SJSA1 (cell line): ENCODE results near the gene PIK3CA. TPM values are rescaled to one million over a fixed set of nuclear protein-coding genes. Genes with fewer than 3 reads are reported as not detected.
"Not testable (repeated sequence)": the region's sequence is repeated elsewhere in the genome, so short reads cannot be mapped to it uniquely, and the experiment has no call there.

Experiments used
- DNase-seq, 2 experiments: peaks; one replicate each; pipeline ENCODE4 v3.0.0-alpha.2; 2015 to 2020; ENCODE audit warnings: low spot score in 2 of 2, low read depth in 1 of 2
- H3K27ac ChIP-seq: fragments of 250-450 bp; sonication (Bioruptor Pico); 2 replicates; pipeline ENCODE4 v1.5.1; 2020; ENCODE audit warnings: mild to moderate bottlenecking, moderate library complexity
- H3K27me3 ChIP-seq: fragments of 250-450 bp; sonication (Bioruptor Pico); replicated peaks from 2 replicates; pipeline ENCODE4 v1.5.1; 2020; ENCODE audit warnings: mild to moderate bottlenecking, moderate library complexity
- H3K36me3 ChIP-seq: fragments of 250-450 bp; sonication (Bioruptor Pico); 2 replicates; pipeline ENCODE4 v1.5.1; 2020; ENCODE audit warnings: mild to moderate bottlenecking
- H3K4me1 ChIP-seq: fragments of 250-450 bp; sonication (Bioruptor Pico); replicated peaks from 2 replicates; pipeline ENCODE4 v1.6.1; 2021; ENCODE audit warnings: mild to moderate bottlenecking
- H3K4me3 ChIP-seq: fragments of 250-450 bp; sonication (Bioruptor Pico); 2 replicates; pipeline ENCODE4 v1.5.1; 2020; ENCODE audit warnings: mild to moderate bottlenecking
- H3K9me3 ChIP-seq: fragments of 250-450 bp; sonication (Bioruptor Pico); replicated peaks from 2 replicates; pipeline ENCODE4 v1.5.1; 2020; ENCODE audit warnings: mild to moderate bottlenecking
- total RNA-seq: library from RNA; depleted of rRNA; stranded (reverse); fragments of >200 nt; shearing (Covaris generic); gene quantifications from 2 replicates; pipeline ENCODE4 v1.2.3, GENCODE V29; 2014

The PIK3CA gene
- total RNA-seq, 1 experiment from 2014 or later = 22.2 TPM

DNA sequence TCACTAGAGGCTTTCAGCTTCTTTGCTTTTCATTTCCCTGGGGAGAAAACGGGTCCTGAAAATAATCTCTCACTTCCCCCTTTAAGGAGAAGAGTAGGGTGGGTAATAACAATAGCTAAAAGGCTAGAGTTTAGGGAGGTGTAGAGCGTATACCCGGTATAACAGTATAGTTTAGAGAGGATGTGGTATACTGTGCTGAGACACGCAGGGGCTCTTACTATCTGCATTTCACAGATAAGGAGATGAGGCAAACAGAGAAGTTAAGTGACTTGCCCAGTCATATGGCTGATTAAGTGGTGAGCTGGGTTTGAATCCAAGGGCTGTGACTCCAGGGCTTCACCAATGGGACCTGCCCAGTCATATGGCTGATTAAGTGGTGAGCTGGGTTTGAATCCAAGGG lies 117.7 kb downstream of the PIK3CA start:
- Histone ChIP-seq H3K27ac (no peak overlapping the region), H3K4me1 (peaks cover 6% of the 10 kb centered on the region), H3K9me3 (peaks cover 3% of the 10 kb centered on the region; the same call in 1 of the 2 replicates), H3K36me3 (no peaks in the 10 kb centered on the region), H3K4me3 (no peak overlapping the region), H3K27me3 (no peaks in the 10 kb centered on the region)
- DNase-seq = no peak

DNA sequence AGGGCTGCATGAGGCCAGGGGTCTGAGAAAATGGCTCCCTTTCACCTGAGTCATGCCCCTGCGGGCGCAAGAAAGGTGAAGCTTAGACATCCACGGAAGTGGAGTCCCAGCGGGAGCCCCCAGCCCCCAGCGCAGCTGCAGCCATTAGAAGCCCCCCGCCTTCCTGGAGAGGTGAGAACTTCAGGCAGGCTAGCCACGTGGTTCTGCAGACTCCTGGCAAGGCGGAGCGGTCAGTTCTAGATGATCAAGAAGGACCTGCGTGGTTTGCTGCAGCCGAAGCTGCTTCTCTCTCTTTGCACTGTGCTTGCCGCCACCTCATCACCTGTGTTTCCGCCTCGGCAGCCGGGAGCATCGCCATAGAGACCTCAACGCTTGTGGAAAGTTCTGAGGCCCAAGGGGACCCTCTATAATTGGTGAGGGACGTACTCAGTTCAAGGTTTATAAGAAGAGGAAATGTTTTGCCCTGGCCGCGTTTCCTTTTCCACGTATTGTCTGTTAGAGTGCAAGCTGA lies 118.6 kb downstream of the PIK3CA start:
- Histone ChIP-seq H3K9me3 (no peaks in the 10 kb centered on the region), H3K4me3 (no peak overlapping the region), H3K27ac (no peak overlapping the region), H3K4me1 (0 out of 2 replicates have a peak, but pooled peaks cover 3% of the 10 kb centered on the region), H3K27me3 (no peaks in the 10 kb centered on the region), H3K36me3 (no peaks in the 10 kb centered on the region)
- no peak for DNase-seq

DNA sequence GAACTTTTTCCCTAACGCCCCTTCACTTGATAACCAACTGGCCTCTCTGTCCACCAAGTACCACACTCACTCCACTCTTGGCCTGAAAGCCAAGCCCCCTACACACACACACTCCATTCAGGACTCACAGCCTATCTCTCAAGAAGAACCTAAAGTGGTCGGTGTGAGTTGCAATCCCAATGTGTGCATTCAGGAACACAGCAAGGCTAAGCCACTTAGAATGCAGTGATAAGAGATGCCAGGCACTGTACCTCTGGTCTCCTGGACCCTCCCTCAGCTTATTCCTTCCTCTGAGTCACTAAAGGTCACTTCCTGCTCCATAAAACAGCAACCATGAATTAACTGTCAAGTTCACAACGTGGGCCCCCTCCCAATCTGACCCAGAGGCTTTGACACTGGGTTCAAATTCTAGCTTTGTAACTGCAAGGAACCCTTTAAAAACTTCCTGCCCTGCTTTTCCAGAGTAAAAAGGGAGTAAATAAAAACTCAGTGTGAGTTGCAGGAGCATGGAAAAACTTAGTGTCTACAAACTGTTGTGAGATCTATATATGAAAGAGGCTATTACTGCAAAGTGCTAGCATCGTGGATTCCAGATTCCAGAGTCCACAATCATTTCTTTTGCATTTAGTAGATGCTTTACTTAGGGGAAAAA lies 120.4 kb downstream of the PIK3CA start:
- H3K36me3 ChIP-seq = no peaks in the 10 kb centered on the region
- DNase-seq = no peak
- no peak overlapping the region for H3K4me3 ChIP-seq
- H3K27me3 ChIP-seq = no peaks in the 10 kb centered on the region
- H3K9me3 ChIP-seq = no peaks in the 10 kb centered on the region
- no peak overlapping the region for H3K27ac ChIP-seq
- H3K4me1 ChIP-seq = 0 out of 2 replicates have a peak, but pooled peaks cover 3% of the 10 kb centered on the region

DNA sequence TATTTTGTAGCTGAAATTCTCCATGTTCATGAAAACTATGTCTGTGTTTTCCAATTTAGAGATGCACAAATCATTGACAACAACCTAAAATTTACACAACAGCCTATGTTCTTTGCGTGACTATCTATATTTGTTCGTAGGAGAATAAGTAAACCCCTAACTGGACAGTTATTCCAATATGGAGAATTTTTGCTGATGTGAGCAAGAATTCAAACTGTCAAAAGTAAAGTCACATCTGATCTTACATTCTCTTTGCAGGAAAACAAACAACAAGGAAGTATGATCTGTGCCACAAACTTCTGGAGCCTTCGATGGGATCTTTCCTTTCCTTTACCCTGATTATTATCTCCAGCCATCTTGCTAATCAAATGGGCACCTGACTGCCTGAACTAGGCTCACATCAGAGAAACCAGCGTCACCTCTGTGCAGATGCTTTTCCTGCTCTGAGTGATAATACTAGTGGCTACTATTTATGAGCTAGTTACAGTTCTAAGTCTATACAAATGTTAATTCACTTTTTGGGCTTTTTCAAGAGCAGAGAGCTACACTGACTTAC lies 121.1 kb downstream of the PIK3CA start:
- no peak overlapping the region for H3K27ac ChIP-seq
- no peaks in the 10 kb centered on the region for H3K9me3 ChIP-seq
- 0 out of 2 replicates have a peak, but pooled peaks cover 3% of the 10 kb centered on the region for H3K4me1 ChIP-seq
- no peak for DNase-seq
- H3K4me3 ChIP-seq = no peak overlapping the region
- H3K27me3 ChIP-seq = no peaks in the 10 kb centered on the region
- H3K36me3 ChIP-seq = no peaks in the 10 kb centered on the region

DNA sequence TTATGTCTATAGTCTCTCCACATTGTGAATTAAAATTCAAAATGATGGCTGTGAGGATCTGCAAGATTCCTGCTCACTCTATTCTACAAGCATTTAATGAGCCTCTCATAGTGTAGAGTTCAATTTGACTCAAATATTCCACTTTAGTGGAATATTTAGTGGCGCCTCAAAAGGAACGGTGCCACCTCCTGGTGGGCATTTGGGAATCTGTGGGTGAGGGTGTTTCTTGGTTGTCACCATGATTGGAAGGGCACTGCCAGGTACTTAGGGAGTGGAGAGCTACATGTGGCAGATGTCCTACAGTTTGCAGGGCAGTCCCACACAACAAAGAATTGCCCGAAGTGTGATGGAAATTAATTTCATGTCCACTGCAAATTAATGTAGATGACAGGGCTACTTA lies 124.2 kb downstream of the PIK3CA start:
- Histone ChIP-seq H3K4me3 (no peak overlapping the region), H3K36me3 (no peaks in the 10 kb centered on the region), H3K27ac (no peak overlapping the region), H3K27me3 (no peaks in the 10 kb centered on the region), H3K9me3 (no peaks in the 10 kb centered on the region), H3K4me1 (0 out of 2 replicates have a peak, but pooled peaks cover 3% of the 10 kb centered on the region)
- no peak for DNase-seq

DNA sequence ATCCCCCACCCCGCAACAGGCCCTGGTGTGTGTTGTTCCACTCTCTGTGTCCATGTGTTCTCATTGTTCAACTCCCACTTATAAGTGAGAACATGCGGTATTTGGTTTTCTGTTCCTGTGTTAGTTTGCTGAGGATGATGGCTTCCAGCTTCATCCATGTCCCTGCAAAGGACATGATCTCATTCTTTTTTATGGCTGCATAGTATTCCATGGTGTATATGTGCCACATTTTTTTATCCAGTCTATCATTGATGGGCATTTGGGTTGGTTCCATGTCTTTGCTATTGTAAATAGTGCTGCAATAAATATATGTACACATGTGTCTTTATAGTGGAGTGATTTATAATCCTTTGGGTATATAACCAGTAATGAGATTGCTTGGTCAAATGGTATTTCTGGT lies 126.3 kb downstream of the PIK3CA start:
- not testable (repeated sequence) for H3K27ac ChIP-seq, H3K4me1 ChIP-seq, H3K9me3 ChIP-seq, DNase-seq, H3K36me3 ChIP-seq, H3K27me3 ChIP-seq, H3K4me3 ChIP-seq

DNA sequence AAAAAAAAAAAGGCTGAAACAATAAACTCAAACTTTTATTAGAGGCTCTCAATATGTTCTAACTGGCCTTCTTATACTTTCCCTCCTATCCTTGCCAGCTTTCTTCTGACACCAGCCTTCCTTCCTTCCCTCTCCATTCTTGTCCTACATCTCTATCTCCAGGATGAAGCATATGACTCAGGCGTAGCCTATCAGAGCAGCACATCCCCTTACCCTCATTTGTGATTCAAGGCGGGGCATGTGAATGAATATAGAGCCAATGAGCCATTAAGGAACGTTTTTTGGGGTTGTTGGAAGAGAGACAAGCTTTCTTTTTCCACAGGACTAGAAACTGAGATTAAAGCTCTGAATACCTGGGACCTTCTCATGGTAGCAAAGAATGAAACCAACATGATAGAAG lies 127.8 kb downstream of the PIK3CA start:
- Histone ChIP-seq H3K27ac (no peak overlapping the region), H3K4me1 (peaks cover 9% of the 10 kb centered on the region), H3K4me3 (no peak overlapping the region), H3K36me3 (no peaks in the 10 kb centered on the region), H3K9me3 (no peaks in the 10 kb centered on the region), H3K27me3 (no peaks in the 10 kb centered on the region)
- DNase-seq = no peak

DNA sequence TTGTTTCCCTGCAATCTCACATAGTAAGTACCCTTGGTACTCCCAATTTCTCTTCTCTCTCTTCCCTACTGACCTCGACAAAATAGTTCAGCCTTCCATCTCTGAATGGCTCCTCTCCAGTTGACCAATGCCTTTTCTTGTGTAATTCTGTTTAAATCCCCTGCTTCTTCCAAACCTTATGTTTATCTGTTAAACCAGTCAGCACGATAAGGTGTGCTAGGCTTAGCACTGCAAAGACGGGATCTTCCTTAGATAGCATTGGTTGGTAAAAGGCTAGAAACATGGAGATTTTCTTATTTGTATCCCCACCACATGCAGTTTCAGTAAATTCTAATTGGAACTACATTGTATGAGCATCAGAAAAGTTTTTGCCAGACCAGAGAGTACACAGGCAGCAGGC lies 128.6 kb downstream of the PIK3CA start:
- peaks cover 9% of the 10 kb centered on the region for H3K4me1 ChIP-seq
- no peaks in the 10 kb centered on the region for H3K9me3 ChIP-seq
- no peaks in the 10 kb centered on the region for H3K27me3 ChIP-seq
- no peaks in the 10 kb centered on the region for H3K36me3 ChIP-seq
- DNase-seq = no peak
- H3K27ac ChIP-seq = no peak overlapping the region
- no peak overlapping the region for H3K4me3 ChIP-seq

DNA sequence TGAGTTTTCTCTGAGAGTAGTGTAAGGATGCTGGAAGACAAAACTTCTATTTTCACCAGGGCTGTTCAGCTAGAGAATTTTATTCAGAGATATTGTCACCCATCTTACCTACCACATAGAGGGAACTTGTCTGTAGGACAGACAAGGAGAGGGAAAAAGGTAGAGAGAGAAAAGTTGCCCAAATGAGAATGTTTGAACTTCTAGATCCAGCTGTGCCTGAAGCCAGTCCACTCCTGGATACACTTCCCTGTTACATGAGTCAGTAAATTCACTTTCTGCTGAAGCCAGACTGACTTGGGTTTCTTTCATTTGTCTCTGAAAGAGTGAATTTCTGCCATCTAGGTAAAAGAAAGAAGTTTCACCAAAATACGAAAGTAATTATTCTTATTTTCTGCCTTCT lies 130.0 kb downstream of the PIK3CA start:
- Histone ChIP-seq H3K27ac (no peak overlapping the region), H3K9me3 (no peaks in the 10 kb centered on the region), H3K4me1 (peaks cover 9% of the 10 kb centered on the region), H3K27me3 (no peaks in the 10 kb centered on the region), H3K4me3 (no peak overlapping the region), H3K36me3 (no peaks in the 10 kb centered on the region)
- DNase-seq = no peak

DNA sequence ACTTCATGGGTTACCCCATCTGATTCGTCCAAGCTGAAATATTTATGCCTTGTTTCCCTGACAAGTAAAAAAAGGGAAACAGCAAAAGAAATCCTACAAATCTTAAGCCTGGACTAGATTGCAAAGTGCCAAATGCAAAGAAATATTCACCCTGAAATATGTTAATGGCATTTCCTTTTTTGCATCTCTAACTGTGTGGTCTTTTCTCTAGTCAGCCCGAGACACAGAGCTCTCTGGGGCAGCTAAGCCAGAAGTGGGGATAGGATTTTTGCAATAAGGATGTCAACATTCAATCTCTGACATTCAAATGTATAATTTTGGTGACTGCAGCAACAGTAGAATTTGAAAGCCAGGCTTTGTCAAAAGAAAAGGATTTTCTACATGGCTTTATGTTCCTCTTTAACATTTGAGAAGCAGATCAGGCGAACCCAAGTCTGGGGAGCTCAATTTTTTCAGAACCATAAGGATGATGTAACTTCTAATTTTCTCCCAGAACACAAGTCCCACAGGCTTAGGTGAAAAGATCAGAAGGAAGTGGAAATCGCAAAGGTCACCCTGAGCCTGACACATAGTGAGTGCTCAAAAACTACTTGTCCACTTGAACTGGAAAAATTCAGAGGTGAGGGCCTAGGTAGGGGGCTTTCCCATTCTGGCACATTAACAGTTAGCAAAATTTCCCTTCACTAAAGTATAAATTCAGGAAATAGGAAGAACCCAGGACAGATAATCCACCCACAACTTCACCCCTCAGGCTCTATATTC lies 131.0 kb downstream of the PIK3CA start:
- peak in 1 of 2 experiments; percentile 10 for DNase-seq
- no peak overlapping the region for H3K4me3 ChIP-seq
- H3K27me3 ChIP-seq = no peaks in the 10 kb centered on the region
- H3K36me3 ChIP-seq = no peaks in the 10 kb centered on the region
- no peak overlapping the region for H3K27ac ChIP-seq
- peaks cover 9% of the 10 kb centered on the region for H3K4me1 ChIP-seq
- no peaks in the 10 kb centered on the region for H3K9me3 ChIP-seq

DNA sequence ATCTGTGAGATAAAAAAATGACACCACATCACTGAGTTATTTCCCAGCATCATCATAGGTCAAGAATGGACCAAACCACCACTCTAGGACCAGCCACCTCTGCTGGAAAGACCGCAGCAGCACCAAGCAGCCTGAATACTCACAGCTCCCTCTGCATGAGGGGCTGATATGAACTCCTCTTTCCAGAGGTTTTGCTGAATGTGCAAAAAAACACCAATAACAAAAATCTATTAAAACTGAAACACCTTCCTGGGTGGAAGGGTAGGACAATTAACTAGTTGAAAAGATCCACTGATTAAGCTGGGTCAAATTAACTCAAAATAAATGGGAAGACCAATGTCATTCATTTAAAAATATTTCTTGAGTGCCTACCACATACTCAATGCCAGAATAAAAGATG lies 131.7 kb downstream of the PIK3CA start:
- DNase-seq = no peak
- Histone ChIP-seq H3K27me3 (no peaks in the 10 kb centered on the region), H3K36me3 (no peaks in the 10 kb centered on the region), H3K4me3 (no peak overlapping the region), H3K27ac (no peak overlapping the region), H3K9me3 (no peaks in the 10 kb centered on the region), H3K4me1 (peaks cover 9% of the 10 kb centered on the region)

DNA sequence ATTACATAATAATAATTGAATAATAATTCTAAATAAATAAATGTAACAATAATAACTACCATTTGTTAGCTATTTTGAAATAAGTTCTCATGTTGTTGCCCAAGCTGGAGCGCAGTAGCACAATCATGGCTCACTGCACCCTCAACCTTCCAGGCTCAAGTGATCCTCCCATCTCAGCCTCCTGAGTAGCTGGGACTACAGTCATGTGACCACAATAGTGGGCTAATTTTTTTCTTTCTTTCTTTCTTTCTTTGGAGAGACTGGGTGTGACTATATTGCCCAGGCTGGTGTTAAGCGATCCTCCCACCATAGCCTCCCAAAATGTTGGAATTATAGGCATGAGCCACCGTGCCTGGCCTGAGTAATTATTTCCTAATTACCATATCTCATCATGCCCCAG lies 133.7 kb downstream of the PIK3CA start:
- peaks cover 9% of the 10 kb centered on the region for H3K4me1 ChIP-seq
- H3K36me3 ChIP-seq = no peaks in the 10 kb centered on the region
- no peak overlapping the region for H3K4me3 ChIP-seq
- DNase-seq = no peak
- no peaks in the 10 kb centered on the region for H3K27me3 ChIP-seq
- H3K27ac ChIP-seq = no peak overlapping the region
- H3K9me3 ChIP-seq = no peaks in the 10 kb centered on the region

DNA sequence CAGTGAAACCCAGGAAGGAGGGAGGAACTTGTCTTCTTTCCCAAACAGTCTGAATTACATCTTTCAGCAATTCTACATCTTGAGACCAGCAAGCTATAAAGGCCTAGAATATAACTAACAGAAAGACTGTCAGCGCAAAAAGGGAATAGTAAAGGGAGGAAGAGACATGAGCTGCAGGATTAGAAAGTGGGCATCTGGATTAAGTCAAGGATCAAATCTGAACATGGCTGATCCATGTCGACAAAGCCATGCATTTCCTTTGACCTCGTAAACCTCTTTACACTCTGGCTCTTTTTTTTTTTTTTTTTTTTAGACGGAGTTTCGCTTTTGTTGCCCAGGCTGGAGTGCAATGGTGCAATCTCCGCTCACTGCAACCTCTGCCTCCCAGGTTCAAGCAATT lies 138.2 kb downstream of the PIK3CA start:
- H3K27me3 ChIP-seq = no peaks in the 10 kb centered on the region
- no peak overlapping the region for H3K27ac ChIP-seq
- no peaks in the 10 kb centered on the region for H3K36me3 ChIP-seq
- no peak overlapping the region for H3K4me3 ChIP-seq
- H3K4me1 ChIP-seq = no peaks in the 10 kb centered on the region
- DNase-seq = no peak
- no peaks in the 10 kb centered on the region for H3K9me3 ChIP-seq

DNA sequence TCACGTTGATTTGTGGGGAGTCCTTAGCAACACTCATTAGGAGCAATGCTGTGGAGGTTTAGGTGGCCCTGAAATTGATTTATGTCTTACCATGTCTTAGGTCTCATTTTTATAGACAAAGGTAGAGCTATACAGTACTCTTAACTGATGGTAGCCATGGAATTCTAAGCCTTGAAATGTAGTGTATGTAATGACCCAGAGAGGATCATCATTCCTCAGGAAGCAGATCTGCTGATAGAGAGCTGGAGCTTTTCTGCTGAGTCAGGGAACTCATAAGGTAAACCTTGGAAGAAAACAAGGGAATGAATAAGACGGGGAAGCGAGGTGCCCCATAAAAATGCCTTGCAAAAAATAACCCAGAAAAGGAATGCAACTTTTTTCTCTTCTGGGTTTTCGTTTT lies 140.7 kb downstream of the PIK3CA start:
- Histone ChIP-seq H3K9me3 (no peaks in the 10 kb centered on the region), H3K4me3 (no peak overlapping the region), H3K36me3 (no peaks in the 10 kb centered on the region), H3K27me3 (no peaks in the 10 kb centered on the region), H3K4me1 (no peaks in the 10 kb centered on the region), H3K27ac (no peak overlapping the region)
- no peak for DNase-seq
